Prostate gland (tissue), 2 donors: ENCODE results near the gene CES2. TPM values are rescaled to one million over a fixed set of nuclear protein-coding genes. Genes with fewer than 3 reads are reported as not detected.
A peak's percentile ranks its signal among the peaks of the same experiment; 100 is the strongest.

Source experiments
- DNase-seq: peaks from one replicate; pipeline ENCODE4 v3.0.0-alpha.2; 2019; ENCODE audit warnings: low spot score
- H3K27ac ChIP-seq, 2 donors: fragments of 200-600 bp; sonication (generic); 2 replicates each; pipeline ENCODE4 v1.5.1; 2017 to 2019
- H3K27me3 ChIP-seq: fragments of 200-600 bp; sonication (generic); replicated peaks from 2 replicates; pipeline ENCODE4 v1.5.1; 2019; ENCODE audit not compliant: insufficient read depth
- H3K36me3 ChIP-seq, 2 donors: fragments of 200-600 bp; sonication (generic); 1 replicate in 1 of 2; 2 replicates in 1 of 2; pipeline versions ENCODE4 v1.5.1 to v1.8.1; 2017 to 2019
- H3K4me1 ChIP-seq: fragments of 200-600 bp; sonication (generic); replicated peaks from 2 replicates; pipeline ENCODE4 v1.5.1; 2019
- H3K4me3 ChIP-seq, 2 donors: fragments of 200-600 bp; sonication (generic); 2 replicates each; pipeline ENCODE4 v1.5.1; 2017 to 2019
- H3K9me3 ChIP-seq: fragments of 200-600 bp; sonication (generic); 2 replicates; pipeline ENCODE4 v1.5.1; 2017
- CTCF ChIP-seq, 4 experiments: fragments of 200-600 bp in 2 of 4; fragments of 450-650 bp in 2 of 4; sonication (generic) in 2 of 4; IDR thresholded peaks; 1 replicate in 3 of 4; 2 replicates in 1 of 4; pipeline ENCODE4 v1.5.1; 2016 to 2019; ENCODE audit warnings: antibody characterized with exemption in 4 of 4, mild to moderate bottlenecking in 2 of 4, moderate library complexity in 2 of 4
- POLR2A ChIP-seq: fragments of 450-650 bp; IDR thresholded peaks from one replicate; pipeline ENCODE4 v1.6.1; 2016; ENCODE audit warnings: antibody characterized with exemption, mild to moderate bottlenecking
- POLR2AphosphoS5 ChIP-seq: sonication (generic); formaldehyde crosslinking; IDR thresholded peaks from one replicate; pipeline ENCODE4 v1.6.1; 2017; ENCODE audit warnings: antibody characterized with exemption
- WGBS: methylation state at CpG from one replicate; pipeline ENCODE4 v1.1.5; 2018; 5-methylcytosine and 5-hydroxymethylcytosine counted together
- intact Hi-C: fragments of 100-400 bp; cut with DNase I; formaldehyde crosslinking; loops from one replicate; pipeline ENCODE4 v1.14.2; 2022
- total RNA-seq, 2 donors: library from RNA; depleted of rRNA; stranded (reverse); fragments of >200 nt; gene quantifications; one replicate each; pipeline ENCODE4 v1.1.0, GENCODE V29; 2016

Gene CES2
- total RNA-seq, 2 donors from 2014 or later: 36.3 to 61.5 TPM

GRCh38 chr16:66945939-66946338 lies 10.6 kb downstream of the CES2 start:
- TF ChIP-seq CTCF (IDR thresholded peaks at IDR 0.05): no peak
- no peak for TF ChIP-seq POLR2AphosphoS5
- TF ChIP-seq POLR2A: no peak
- Histone ChIP-seq H3K9me3 (no peaks in the 10 kb centered on the region), H3K4me3 (no peak overlapping the region), H3K36me3 (peaks cover 4 to 10% of the 10 kb centered on the region in 2 donors), H3K4me1 (no peaks in the 10 kb centered on the region), H3K27ac (no peak overlapping the region), H3K27me3 (no peaks in the 10 kb centered on the region)
- intact Hi-C loops: no loop called here
- no peak for DNase-seq
- 89% methylated on average over 4 of the region's 4 CpGs for WGBS

GRCh38 chr16:66946541-66946940 lies 11.2 kb downstream of the CES2 start:
- Histone ChIP-seq H3K9me3 (no peaks in the 10 kb centered on the region), H3K27ac (no peak overlapping the region), H3K36me3 (peaks cover 4% of the 10 kb centered on the region in 2 donors), H3K27me3 (no peaks in the 10 kb centered on the region), H3K4me1 (no peaks in the 10 kb centered on the region), H3K4me3 (no peak overlapping the region)
- no peak for TF ChIP-seq CTCF (IDR thresholded peaks at IDR 0.05)
- no peak for TF ChIP-seq POLR2AphosphoS5
- TF ChIP-seq POLR2A: no peak
- intact Hi-C loops: no loop called here
- 69% methylated on average over 7 of the region's 7 CpGs for WGBS
- DNase-seq: no peak

- no peak for DNase-seq
- no peaks in the 10 kb centered on the region for H3K9me3 ChIP-seq
- intact Hi-C loops: no loop called here
- peaks cover under 1 to 4% of the 10 kb centered on the region in 2 donors for H3K36me3 ChIP-seq
- H3K27me3 ChIP-seq: no peaks in the 10 kb centered on the region
- H3K27ac ChIP-seq: no peak overlapping the region
- 24% methylated on average over 5 of the region's 5 CpGs for whole genome bisulfite sequencing
- H3K4me3 ChIP-seq: no peak overlapping the region
- no peaks in the 10 kb centered on the region for H3K4me1 ChIP-seq
- TF ChIP-seq POLR2A (no peak), POLR2AphosphoS5 (no peak), CTCF (IDR thresholded peaks at IDR 0.05) (no peak)
These were observed 11.6 kb downstream of the CES2 start for GRCh38 chr16:66946974-66947301.

- TF ChIP-seq POLR2AphosphoS5: peak; percentile 75
- no peak for TF ChIP-seq POLR2A
- TF ChIP-seq CTCF (IDR thresholded peaks at IDR 0.05): peak; percentile 81 to 91 (median 90)
- DNase-seq: peak; percentile 80
- no peaks in the 10 kb centered on the region for H3K4me1 ChIP-seq
- no peak overlapping the region for H3K27ac ChIP-seq
- 0% methylated on average over 18 of the region's 23 CpGs for WGBS
- intact Hi-C loops: no loop called here
- no peaks in the 10 kb centered on the region for H3K9me3 ChIP-seq
- H3K27me3 ChIP-seq: no peaks in the 10 kb centered on the region
- H3K4me3 ChIP-seq: peak overlapping the region; percentile 35 to 41
- no peaks in the 10 kb centered on the region for H3K36me3 ChIP-seq
These were observed 12.2 kb downstream of the CES2 start for GRCh38 chr16:66947302-66948065.
